A673 (cell line): ENCODE measurements around the gene ERBIN.
"Not testable (repeated sequence)": the region's sequence is repeated elsewhere in the genome, so short reads cannot be mapped to it uniquely, and the experiment has no call there.

Experiments
- CTCF ChIP-seq: fragments of 300-800, 200-600 bp; sonication (generic); conservative IDR thresholded peaks from 2 replicates; pipeline ENCODE4 v1.5.1; 2017; ENCODE audit warnings: low read depth, mild to moderate bottlenecking, antibody characterized with exemption, low read length, moderate library complexity, mixed read lengths
- EZH2 ChIP-seq: fragments of 200-600 bp; sonication (generic); IDR thresholded peaks from 2 replicates; pipeline ENCODE4 v1.6.1; 2017; ENCODE audit warnings: borderline replicate concordance, low read depth, mild to moderate bottlenecking, mixed read lengths, antibody characterized with exemption, low read length; ENCODE audit not compliant: poor library complexity, severe bottlenecking

- TF ChIP-seq CTCF, EZH2: not testable (repeated sequence)
Measured at GRCh38 chr5:66061320-66061719, 134.9 kb downstream of the ERBIN start.
